Stimulated activated CD8-positive, alpha-beta memory T cell treated with anti-CD3 and anti-CD28 coated beads, Interleukin-12 subunit alpha, Interleukin-12 subunit beta, amount 100 ng/mL, for 1 hour (primary cell): ENCODE results near the gene KCNJ15.

Source experiments
- DNase-seq: peaks from one replicate; pipeline ENCODE4 v3.0.0-alpha.2; 2020; ENCODE audit warnings: low read depth

KCNJ15 gene

GRCh38 chr21:38268864-38269575, 12.2 kb downstream of the KCNJ15 start:
- DNase-seq: no peak

- no peak for DNase-seq
Observed at GRCh38 chr21:38269576-38269936, 12.8 kb downstream of the KCNJ15 start.

GRCh38 chr21:38272215-38272614, 15.4 kb downstream of the KCNJ15 start:
- DNase-seq: no peak

GRCh38 chr21:38273745-38274542, 17.2 kb downstream of the KCNJ15 start:
- no peak for DNase-seq

GRCh38 chr21:38277501-38278131, 20.8 kb downstream of the KCNJ15 start:
- no peak for DNase-seq

GRCh38 chr21:38280454-38280853, 23.7 kb downstream of the KCNJ15 start:
- DNase-seq: no peak

GRCh38 chr21:38280867-38281266, 24.1 kb downstream of the KCNJ15 start:
- DNase-seq: no peak

- DNase-seq: no peak
Observed at GRCh38 chr21:38282921-38283320, 26.1 kb downstream of the KCNJ15 start.

GRCh38 chr21:38284216-38284615, 27.4 kb downstream of the KCNJ15 start:
- no peak for DNase-seq

- DNase-seq: no peak
Observed at GRCh38 chr21:38286739-38287471, 30.1 kb downstream of the KCNJ15 start.

- DNase-seq: no peak
Observed at GRCh38 chr21:38287476-38287875, 30.7 kb downstream of the KCNJ15 start.

GRCh38 chr21:38289705-38290485, 33.1 kb downstream of the KCNJ15 start:
- no peak for DNase-seq

- no peak for DNase-seq
Observed at GRCh38 chr21:38290809-38291208, 34.0 kb downstream of the KCNJ15 start.

- no peak for DNase-seq
Observed at GRCh38 chr21:38291874-38292273, 35.1 kb downstream of the KCNJ15 start.

- DNase-seq: no peak
Observed at GRCh38 chr21:38293113-38293512, 36.3 kb downstream of the KCNJ15 start.

GRCh38 chr21:38293765-38294164, 37.0 kb downstream of the KCNJ15 start:
- DNase-seq: no peak

GRCh38 chr21:38294609-38295008, 37.8 kb downstream of the KCNJ15 start:
- DNase-seq: no peak

GRCh38 chr21:38295997-38296764, 39.4 kb downstream of the KCNJ15 start:
- no peak for DNase-seq

GRCh38 chr21:38297194-38297631, 40.4 kb downstream of the KCNJ15 start:
- DNase-seq: no peak

- no peak for DNase-seq
Observed at GRCh38 chr21:38297871-38298270, 41.1 kb downstream of the KCNJ15 start.

GRCh38 chr21:38298832-38299231, 42.0 kb downstream of the KCNJ15 start:
- no peak for DNase-seq
